22Rv1 (cell line): ENCODE results near the gene RHOBTB3.

Experiments used
- H3K27ac ChIP-seq: fragments of 450-650 bp; 2 replicates; pipeline ENCODE4 v1.5.1; 2017
- CTCF ChIP-seq: fragments of 450-650 bp; IDR thresholded peaks from 2 replicates; pipeline ENCODE4 v1.5.1; 2017; ENCODE audit warnings: mild to moderate bottlenecking
- ZFX ChIP-seq: fragments of 450-650 bp; IDR thresholded peaks from 2 replicates; pipeline ENCODE4 v1.6.1; 2017; ENCODE audit warnings: antibody characterized with exemption, borderline replicate concordance

RHOBTB3 gene

GRCh38 chr5:95763941-95764340 lies 32.8 kb downstream of the RHOBTB3 start:
- TF ChIP-seq ZFX (no peak), CTCF (no peak)
- H3K27ac ChIP-seq = no peak overlapping the region

GRCh38 chr5:95768731-95769130 lies 37.6 kb downstream of the RHOBTB3 start:
- TF ChIP-seq ZFX (no peak), CTCF (no peak)
- no peak overlapping the region for H3K27ac ChIP-seq

- no peak for TF ChIP-seq CTCF
- TF ChIP-seq ZFX = no peak
- no peak overlapping the region for H3K27ac ChIP-seq
These were observed 39.9 kb downstream of the RHOBTB3 start for GRCh38 chr5:95770830-95771708.

GRCh38 chr5:95771892-95772291 lies 40.8 kb downstream of the RHOBTB3 start:
- H3K27ac ChIP-seq = no peak overlapping the region
- TF ChIP-seq CTCF (no peak), ZFX (no peak)

- no peak for TF ChIP-seq CTCF
- no peak overlapping the region for H3K27ac ChIP-seq
These were observed 42.4 kb downstream of the RHOBTB3 start for GRCh38 chr5:95773335-95774059.

- TF ChIP-seq CTCF (no peak), ZFX (no peak)
- H3K27ac ChIP-seq = no peak overlapping the region
These were observed 46.3 kb downstream of the RHOBTB3 start for GRCh38 chr5:95777441-95777840.
